Measurements from ENCODE around the gene PSMG3.

Gene PSMG3

DNA sequence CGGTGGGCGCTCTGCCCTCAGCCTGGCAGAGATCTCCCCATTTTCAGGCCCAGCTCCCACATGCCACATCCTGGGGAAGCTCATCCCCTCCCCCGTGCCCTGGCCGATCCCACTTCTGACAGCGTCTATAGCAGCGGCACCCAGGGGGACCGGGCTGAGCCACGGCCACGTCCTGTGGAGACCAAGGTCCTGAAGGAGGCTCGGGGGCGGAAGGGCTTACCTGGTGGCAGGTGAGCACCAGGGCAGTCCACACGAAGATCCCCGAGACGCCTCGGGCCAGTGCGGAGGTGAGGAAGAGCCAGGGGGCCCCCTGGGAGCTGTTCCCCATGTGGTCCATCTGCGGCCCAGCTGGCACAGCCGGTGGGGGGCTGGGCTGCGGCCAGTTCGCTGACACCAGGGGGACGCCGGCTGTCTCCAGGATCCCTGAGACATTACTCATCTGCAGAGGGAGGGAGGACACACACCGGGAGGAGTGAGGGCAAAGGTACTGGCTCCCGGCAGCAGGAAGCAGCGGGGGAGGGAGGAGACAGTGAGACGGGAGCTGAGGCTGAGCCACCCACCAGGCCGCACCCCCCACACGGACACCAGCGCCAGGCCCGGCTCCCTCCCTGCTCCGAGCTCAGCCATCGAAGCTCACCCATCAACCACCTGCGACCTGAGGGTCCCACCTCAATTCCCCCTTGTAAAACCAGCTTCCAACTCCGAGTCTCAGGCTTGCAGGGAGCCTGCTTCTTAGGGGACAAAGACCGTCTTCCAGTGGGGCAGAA is 14.6 kb downstream of the PSMG3 start:
- TF ChIP-seq, protein P1, sequence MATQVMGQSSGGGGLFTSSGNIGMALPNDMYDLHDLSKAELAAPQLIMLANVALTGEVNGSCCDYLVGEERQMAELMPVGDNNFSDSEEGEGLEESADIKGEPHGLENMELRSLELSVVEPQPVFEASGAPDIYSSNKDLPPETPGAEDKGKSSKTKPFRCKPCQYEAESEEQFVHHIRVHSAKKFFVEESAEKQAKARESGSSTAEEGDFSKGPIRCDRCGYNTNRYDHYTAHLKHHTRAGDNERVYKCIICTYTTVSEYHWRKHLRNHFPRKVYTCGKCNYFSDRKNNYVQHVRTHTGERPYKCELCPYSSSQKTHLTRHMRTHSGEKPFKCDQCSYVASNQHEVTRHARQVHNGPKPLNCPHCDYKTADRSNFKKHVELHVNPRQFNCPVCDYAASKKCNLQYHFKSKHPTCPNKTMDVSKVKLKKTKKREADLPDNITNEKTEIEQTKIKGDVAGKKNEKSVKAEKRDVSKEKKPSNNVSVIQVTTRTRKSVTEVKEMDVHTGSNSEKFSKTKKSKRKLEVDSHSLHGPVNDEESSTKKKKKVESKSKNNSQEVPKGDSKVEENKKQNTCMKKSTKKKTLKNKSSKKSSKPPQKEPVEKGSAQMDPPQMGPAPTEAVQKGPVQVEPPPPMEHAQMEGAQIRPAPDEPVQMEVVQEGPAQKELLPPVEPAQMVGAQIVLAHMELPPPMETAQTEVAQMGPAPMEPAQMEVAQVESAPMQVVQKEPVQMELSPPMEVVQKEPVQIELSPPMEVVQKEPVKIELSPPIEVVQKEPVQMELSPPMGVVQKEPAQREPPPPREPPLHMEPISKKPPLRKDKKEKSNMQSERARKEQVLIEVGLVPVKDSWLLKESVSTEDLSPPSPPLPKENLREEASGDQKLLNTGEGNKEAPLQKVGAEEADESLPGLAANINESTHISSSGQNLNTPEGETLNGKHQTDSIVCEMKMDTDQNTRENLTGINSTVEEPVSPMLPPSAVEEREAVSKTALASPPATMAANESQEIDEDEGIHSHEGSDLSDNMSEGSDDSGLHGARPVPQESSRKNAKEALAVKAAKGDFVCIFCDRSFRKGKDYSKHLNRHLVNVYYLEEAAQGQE (IDR thresholded peaks at IDR 0.05; ENCODE audit: insufficient read depth in 1 of 2, low read depth in 2 of 2, low read length in 2 of 2), result peak in 1 of 2 experiments; percentile 25; a peak in 1 of 4 replicates
- TF ChIP-seq SIN3A (IDR thresholded peaks at IDR 0.05; ENCODE audit: borderline replicate concordance, insufficient read depth, low read length) (peak; percentile 82; the same call in 1 of the 2 replicates), POLR2AphosphoS5 (IDR thresholded peaks at IDR 0.05; ENCODE audit: low read depth, low read length) (0 out of 2 replicates have a peak, but pooled peaks have one; percentile 35), FOXP2 (optimal IDR thresholded peaks at IDR 0.05; ENCODE audit: borderline replicate concordance, extremely low read depth, extremely low read length, insufficient read depth) (no peak), TAF1 (IDR thresholded peaks at IDR 0.05; ENCODE audit: borderline replicate concordance, insufficient read depth, low read length) (0 out of 2 replicates have a peak, but pooled peaks have one; percentile 42)

DNA sequence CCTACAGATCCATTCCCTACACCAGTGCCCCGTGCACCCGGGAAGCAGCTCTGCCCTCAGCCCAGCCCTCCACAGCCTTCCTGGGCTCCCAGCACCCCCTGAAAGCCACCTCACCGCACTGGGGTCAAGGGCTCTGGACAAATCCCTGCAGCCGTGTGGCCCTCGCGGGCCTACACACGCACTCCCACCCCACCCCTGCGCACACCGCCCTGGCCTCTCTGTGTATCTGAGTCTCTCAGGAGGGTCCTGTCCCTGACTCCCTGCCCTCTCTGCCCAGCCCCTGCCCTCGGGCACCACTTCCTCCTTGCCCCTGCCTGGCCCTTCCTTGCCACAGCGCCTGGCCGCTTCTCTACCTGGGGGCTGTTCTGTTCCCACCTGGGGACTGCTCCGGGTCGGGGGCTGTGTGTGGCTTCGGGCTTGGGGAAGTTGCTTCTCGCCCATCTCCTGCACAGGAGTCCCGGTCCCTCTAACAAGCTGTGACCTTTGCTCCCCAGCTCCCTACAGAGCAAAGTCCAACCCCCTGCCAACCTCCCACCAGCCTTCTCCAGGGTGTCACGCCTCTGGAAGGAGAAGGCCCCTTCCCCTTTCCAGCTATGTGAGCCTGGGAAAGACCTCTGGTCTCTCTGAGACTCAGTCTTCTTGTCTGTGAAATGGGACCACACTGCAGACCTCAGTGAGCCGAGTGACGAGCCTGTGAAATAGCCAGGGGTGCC is 15.3 kb downstream of the PSMG3 start:
- TF ChIP-seq POLR2AphosphoS5 (IDR thresholded peaks at IDR 0.05; ENCODE audit: low read depth, low read length) (no peak), TAF1 (IDR thresholded peaks at IDR 0.05; ENCODE audit: borderline replicate concordance, insufficient read depth, low read length) (no peak)

DNA sequence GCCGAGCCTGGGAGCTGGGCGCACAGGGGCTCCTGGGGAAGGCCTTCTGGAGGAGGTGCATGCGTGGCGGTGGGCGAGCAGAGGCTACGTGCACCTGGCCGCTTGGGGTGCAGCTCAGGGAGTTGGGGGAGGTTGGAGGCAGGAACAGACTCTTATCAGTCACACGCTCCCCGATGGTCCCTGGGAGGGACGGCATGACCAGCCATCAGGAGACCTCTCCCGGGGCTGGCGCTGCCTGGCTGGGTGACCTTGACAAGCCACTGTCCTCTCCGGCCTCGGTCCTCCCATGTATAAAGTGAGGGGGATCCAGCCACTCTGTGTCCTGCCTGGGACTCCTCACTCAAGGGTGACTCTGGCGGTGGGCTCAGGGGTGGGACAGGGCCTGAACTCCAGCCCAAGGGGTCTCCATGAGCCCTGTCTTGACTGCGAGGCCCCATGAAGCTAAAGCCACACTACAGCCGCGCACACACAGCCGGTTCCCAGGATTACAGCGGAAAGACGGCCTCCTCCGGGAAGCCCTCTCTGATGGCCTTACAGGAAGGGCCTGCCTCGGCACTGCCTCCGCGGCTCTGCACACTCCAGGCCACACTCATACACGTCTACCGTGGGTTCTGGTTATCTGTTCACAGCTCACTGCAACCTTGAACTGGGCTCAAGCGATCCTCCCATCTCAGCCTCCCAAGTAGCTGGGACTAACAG is 16.2 kb downstream of the PSMG3 start:
- TF ChIP-seq, protein P1 (IDR thresholded peaks at IDR 0.05; ENCODE audit: insufficient read depth in 1 of 2, low read depth in 2 of 2, low read length in 2 of 2), result no peak
- TF ChIP-seq SIN3A (IDR thresholded peaks at IDR 0.05; ENCODE audit: borderline replicate concordance, insufficient read depth, low read length), result no peak
- TF ChIP-seq POLR2AphosphoS5 (IDR thresholded peaks at IDR 0.05; ENCODE audit: low read depth, low read length), result no peak
- TF ChIP-seq TAF1 (IDR thresholded peaks at IDR 0.05; ENCODE audit: borderline replicate concordance, insufficient read depth, low read length), result no peak
- no peak for TF ChIP-seq FOXP2 (optimal IDR thresholded peaks at IDR 0.05; ENCODE audit: borderline replicate concordance, extremely low read depth, extremely low read length, insufficient read depth)

DNA sequence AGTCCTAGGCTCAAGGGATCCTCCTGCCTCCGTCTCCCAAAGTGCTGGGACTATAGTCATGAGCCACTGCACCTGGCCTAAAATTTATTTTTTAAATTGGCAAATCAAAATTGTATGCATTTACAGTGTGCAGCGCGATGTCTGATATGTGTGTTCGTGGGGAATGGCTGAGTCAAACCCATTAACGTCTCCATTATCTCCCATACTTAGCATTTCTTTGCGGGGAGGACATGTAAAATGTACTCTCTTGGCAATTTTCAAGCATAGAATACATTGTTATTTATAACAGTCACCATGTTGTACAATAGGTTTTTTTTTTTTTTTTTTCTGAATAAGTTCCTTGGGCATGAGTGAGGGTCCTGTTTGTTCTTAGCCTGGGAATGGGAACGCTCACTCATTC is 17.6 kb downstream of the PSMG3 start:
- TF ChIP-seq POLR2AphosphoS5 (IDR thresholded peaks at IDR 0.05; ENCODE audit: low read depth, low read length) (no peak), SIN3A (IDR thresholded peaks at IDR 0.05; ENCODE audit: borderline replicate concordance, insufficient read depth, low read length) (no peak), TAF1 (IDR thresholded peaks at IDR 0.05; ENCODE audit: borderline replicate concordance, insufficient read depth, low read length) (no peak), FOXP2 (optimal IDR thresholded peaks at IDR 0.05; ENCODE audit: borderline replicate concordance, extremely low read depth, extremely low read length, insufficient read depth) (no peak)
- TF ChIP-seq, protein P1 (IDR thresholded peaks at IDR 0.05; ENCODE audit: insufficient read depth in 1 of 2, low read depth in 2 of 2, low read length in 2 of 2), result no peak

DNA sequence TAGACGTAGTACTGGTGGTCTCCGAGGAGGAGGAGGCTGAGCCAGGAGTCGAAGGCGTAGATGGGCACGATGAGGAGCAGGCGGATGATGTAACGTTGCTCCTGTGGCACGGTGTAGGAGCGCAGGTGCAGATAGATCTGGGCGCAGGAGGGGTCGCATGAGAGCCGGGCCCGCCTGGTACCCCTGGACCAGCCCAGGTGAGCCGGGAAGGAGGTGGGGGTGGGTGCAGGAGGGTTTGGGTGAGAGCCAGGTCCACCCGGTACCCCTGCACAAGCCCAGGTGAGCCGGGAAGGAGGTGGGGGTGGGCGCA is 19.0 kb downstream of the PSMG3 start:
- no peak for TF ChIP-seq TAF1 (IDR thresholded peaks at IDR 0.05; ENCODE audit: borderline replicate concordance, insufficient read depth, low read length)
- TF ChIP-seq SIN3A (IDR thresholded peaks at IDR 0.05; ENCODE audit: borderline replicate concordance, insufficient read depth, low read length), result no peak
- TF ChIP-seq FOXP2 (optimal IDR thresholded peaks at IDR 0.05; ENCODE audit: borderline replicate concordance, extremely low read depth, extremely low read length, insufficient read depth), result no peak
- TF ChIP-seq, protein P1 (IDR thresholded peaks at IDR 0.05; ENCODE audit: insufficient read depth in 1 of 2, low read depth in 2 of 2, low read length in 2 of 2), result no peak
- TF ChIP-seq POLR2AphosphoS5 (IDR thresholded peaks at IDR 0.05; ENCODE audit: low read depth, low read length), result no peak
